Esophagus squamous epithelium (tissue), 4 donors: ENCODE results near the gene STXBP6.

ENCODE experiments used
- CTCF ChIP-seq, 6 experiments: fragments of 450-650 bp in 4 of 6; fragments of 200-600 bp in 2 of 6; sonication (generic) in 2 of 6; IDR thresholded peaks; one replicate each; pipeline ENCODE4 v1.5.1; 2016 to 2019; ENCODE audit warnings: antibody characterized with exemption in 6 of 6, mild to moderate bottlenecking in 4 of 6, moderate library complexity in 4 of 6
- POLR2A ChIP-seq, 4 donors: fragments of 450-650 bp; IDR thresholded peaks; one replicate each; pipeline ENCODE4 v1.6.1; 2017; ENCODE audit warnings: antibody characterized with exemption in 4 of 4, mild to moderate bottlenecking in 4 of 4, moderate library complexity in 3 of 4

GRCh38 chr14:25041898-25042297 lies 8.0 kb downstream of the STXBP6 start:
- no peak for TF ChIP-seq CTCF (IDR thresholded peaks at IDR 0.05)
- TF ChIP-seq POLR2A (IDR thresholded peaks at IDR 0.05): no peak
